KOPT-K1 (cell line): ENCODE results near the gene RNF130.

Experiments
- H3K27ac ChIP-seq: fragments of 200-600 bp; sonication (generic); 2 replicates; pipeline ENCODE4 v1.5.1; 2016; ENCODE audit warnings: antibody characterized with exemption, mild to moderate bottlenecking, low read depth, low read length; ENCODE audit not compliant: poor library complexity, severe bottlenecking
- H3K36me3 ChIP-seq: fragments of 200-600 bp; sonication (generic); 2 replicates; pipeline ENCODE4 v1.5.1; 2017; ENCODE audit warnings: antibody characterized with exemption, mild to moderate bottlenecking, low read length, moderate library complexity; ENCODE audit not compliant: insufficient read depth
- H3K9me3 ChIP-seq: fragments of 200-600 bp; sonication (generic); 2 replicates; pipeline ENCODE4 v1.5.1; 2017; ENCODE audit warnings: antibody characterized with exemption, low read length, mild to moderate bottlenecking; ENCODE audit not compliant: insufficient read depth, poor library complexity, severe bottlenecking

RNF130 gene

GRCh38 chr5:180082633-180083420 is 11.3 kb upstream of the RNF130 start:
- H3K36me3 ChIP-seq = no peaks in the 10 kb centered on the region
- no peak overlapping the region for H3K27ac ChIP-seq
- H3K9me3 ChIP-seq = no peaks in the 10 kb centered on the region

GRCh38 chr5:180081481-180081880 is 9.9 kb upstream of the RNF130 start:
- Histone ChIP-seq H3K36me3 (no peaks in the 10 kb centered on the region), H3K9me3 (no peaks in the 10 kb centered on the region), H3K27ac (no peak overlapping the region)

- Histone ChIP-seq H3K9me3 (no peaks in the 10 kb centered on the region), H3K27ac (no peak overlapping the region), H3K36me3 (no peaks in the 10 kb centered on the region)
These were observed 9.1 kb upstream of the RNF130 start for GRCh38 chr5:180080486-180081280.

GRCh38 chr5:180079702-180080466 is 8.3 kb upstream of the RNF130 start:
- no peaks in the 10 kb centered on the region for H3K9me3 ChIP-seq
- H3K27ac ChIP-seq = no peak overlapping the region
- no peaks in the 10 kb centered on the region for H3K36me3 ChIP-seq

GRCh38 chr5:180078348-180078747 is 6.8 kb upstream of the RNF130 start:
- Histone ChIP-seq H3K9me3 (no peaks in the 10 kb centered on the region), H3K36me3 (no peaks in the 10 kb centered on the region), H3K27ac (no peak overlapping the region)

- Histone ChIP-seq H3K9me3 (no peaks in the 10 kb centered on the region), H3K27ac (no peak overlapping the region), H3K36me3 (no peaks in the 10 kb centered on the region)
These were observed 6.2 kb upstream of the RNF130 start for GRCh38 chr5:180077594-180078284.

GRCh38 chr5:180075703-180076102 is 4.1 kb upstream of the RNF130 start:
- H3K36me3 ChIP-seq = no peaks in the 10 kb centered on the region
- H3K9me3 ChIP-seq = peaks cover 3% of the 10 kb centered on the region
- H3K27ac ChIP-seq = no peak overlapping the region

GRCh38 chr5:180074462-180074861 is 2.9 kb upstream of the RNF130 start:
- no peak overlapping the region for H3K27ac ChIP-seq
- H3K36me3 ChIP-seq = no peaks in the 10 kb centered on the region
- peaks cover 3% of the 10 kb centered on the region for H3K9me3 ChIP-seq

- no peaks in the 10 kb centered on the region for H3K36me3 ChIP-seq
- H3K27ac ChIP-seq = no peak overlapping the region
- peaks cover 3% of the 10 kb centered on the region for H3K9me3 ChIP-seq
These were observed 997 bp upstream of the RNF130 start for GRCh38 chr5:180072556-180072955.

GRCh38 chr5:180072256-180072548 is 643 bp upstream of the RNF130 start:
- Histone ChIP-seq H3K36me3 (no peaks in the 10 kb centered on the region), H3K27ac (peak overlapping the region; percentile 72), H3K9me3 (peaks cover 3% of the 10 kb centered on the region)

- Histone ChIP-seq H3K36me3 (no peaks in the 10 kb centered on the region), H3K27ac (peak overlapping the region; percentile 72), H3K9me3 (peaks cover 3% of the 10 kb centered on the region)
These were observed 616 bp downstream of the RNF130 start for GRCh38 chr5:180070756-180071530.

GRCh38 chr5:180069589-180070247 is 1.8 kb downstream of the RNF130 start:
- Histone ChIP-seq H3K9me3 (peaks cover 3% of the 10 kb centered on the region), H3K36me3 (no peaks in the 10 kb centered on the region), H3K27ac (peak overlapping the region; percentile 10)

GRCh38 chr5:180068519-180069090 is 3.0 kb downstream of the RNF130 start:
- no peaks in the 10 kb centered on the region for H3K36me3 ChIP-seq
- H3K9me3 ChIP-seq = peaks cover 3% of the 10 kb centered on the region
- no peak overlapping the region for H3K27ac ChIP-seq
